ENCODE data around the gene BLMH. TPM values are rescaled to one million over a fixed set of nuclear protein-coding genes. Genes with fewer than 3 reads are reported as not detected.

The BLMH gene
- total RNA-seq: 43.9 and 57.3 TPM in 2 replicates

GRCh38 chr17:30291543-30292285, at the start of gene BLMH:
TSS of gene BLMH (minus strand) at chr17:30291944. CDS start at chr17:30291819, 125 bp downstream.

GRCh38 chr17:30333503-30334360, 42.0 kb upstream of the BLMH start, which contains the start of gene TMIGD1:
TSS of gene TMIGD1 (minus strand) at chr17:30334057. CDS start at chr17:30332133, 1,924 bp downstream.

GRCh38 chr17:30235386-30236296, 56.1 kb downstream of the BLMH start, which contains the start of gene SLC6A4:
TSS of gene SLC6A4 (minus strand) at chr17:30235697. CDS start at chr17:30221958, 13,739 bp downstream.

Other genes starting within 250 kb of the BLMH start
- gene NSRP1, start 175.1 kb downstream of the BLMH start, total RNA-seq: 8.3 and 13.8 TPM in 2 replicates
- under 0.01 and 3.5 TPM in 2 replicates for gene SLC6A4, start 56.2 kb downstream of the BLMH start, total RNA-seq
- not detected in 2 replicates for gene TMIGD1, start 42.1 kb upstream of the BLMH start, total RNA-seq
- 120 and 335 TPM in 2 replicates for gene CPD, start 87.0 kb upstream of the BLMH start, total RNA-seq
- 11.8 and 44.5 TPM in 2 replicates for gene GOSR1, start 185.5 kb upstream of the BLMH start, total RNA-seq